Endothelial cell of hepatic sinusoid (primary cell): ENCODE results near the gene TAF7.
"Not testable (repeated sequence)": the region's sequence is repeated elsewhere in the genome, so short reads cannot be mapped to it uniquely, and the experiment has no call there.

Experiments
- in situ Hi-C: cut with HindIII; loops from 2 replicates; pipeline ENCODE4 v1.10.0; 2017; ENCODE audit warnings: low sequenced_read_pairs

Gene TAF7

DNA sequence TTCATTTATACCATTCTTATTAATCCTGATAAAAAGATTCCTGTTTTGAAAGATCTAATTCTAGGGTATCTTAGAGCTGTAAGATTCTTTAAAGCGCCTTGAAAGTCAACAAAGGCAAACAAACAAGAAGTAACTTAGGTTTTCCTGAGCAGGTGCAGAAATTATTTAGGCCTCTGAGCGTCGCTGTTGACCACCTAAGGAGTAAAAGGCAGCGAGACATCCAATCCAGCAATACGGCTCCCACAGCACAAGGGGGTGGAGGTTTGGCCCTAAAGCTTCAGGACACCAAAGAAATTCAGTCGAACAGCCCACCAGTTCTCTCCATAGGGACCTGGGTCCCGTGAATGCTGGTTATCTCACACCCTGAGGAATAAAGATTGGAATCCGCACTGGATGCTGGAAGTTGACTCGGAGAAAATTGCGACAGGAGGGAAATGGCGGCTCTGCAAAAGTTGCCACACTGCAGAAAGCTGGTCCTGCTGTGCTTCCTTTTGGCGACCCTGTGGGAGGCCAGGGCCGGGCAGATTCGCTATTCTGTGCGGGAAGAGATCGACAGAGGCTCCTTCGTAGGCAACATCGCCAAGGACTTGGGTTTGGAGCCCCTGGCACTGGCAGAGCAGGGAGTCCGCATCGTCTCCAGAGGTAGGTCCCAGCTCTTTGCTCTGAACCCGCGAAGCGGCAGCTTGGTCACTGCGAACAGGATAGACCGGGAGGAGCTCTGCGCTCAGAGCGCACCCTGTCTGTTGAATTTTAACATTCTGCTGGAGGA is 18.1 kb upstream of the TAF7 start, which contains the start of gene PCDHGA2:
Gene PCDHGA2 (plus strand): TSS at position 223 of the 769 bp plus-strand sequence.
- in situ Hi-C loops = loop anchor here (5.0 kb wide), 1 partner anchor 89 kb away; no protein-coding TSS in a partner anchor

DNA sequence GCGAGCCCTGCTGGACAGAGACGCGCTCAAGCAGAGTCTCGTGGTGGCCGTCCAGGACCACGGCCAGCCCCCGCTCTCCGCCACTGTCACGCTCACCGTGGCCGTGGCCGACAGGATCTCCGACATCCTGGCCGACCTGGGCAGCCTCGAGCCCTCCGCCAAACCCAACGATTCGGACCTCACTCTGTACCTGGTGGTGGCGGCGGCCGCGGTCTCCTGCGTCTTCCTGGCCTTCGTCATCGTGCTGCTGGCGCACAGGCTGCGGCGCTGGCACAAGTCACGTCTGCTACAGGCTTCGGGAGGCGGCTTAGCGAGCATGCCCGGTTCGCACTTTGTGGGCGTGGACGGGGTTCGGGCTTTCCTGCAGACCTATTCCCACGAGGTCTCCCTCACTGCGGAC is 12.0 kb upstream of the TAF7 start:
- in situ Hi-C loops = not testable (repeated sequence)

DNA sequence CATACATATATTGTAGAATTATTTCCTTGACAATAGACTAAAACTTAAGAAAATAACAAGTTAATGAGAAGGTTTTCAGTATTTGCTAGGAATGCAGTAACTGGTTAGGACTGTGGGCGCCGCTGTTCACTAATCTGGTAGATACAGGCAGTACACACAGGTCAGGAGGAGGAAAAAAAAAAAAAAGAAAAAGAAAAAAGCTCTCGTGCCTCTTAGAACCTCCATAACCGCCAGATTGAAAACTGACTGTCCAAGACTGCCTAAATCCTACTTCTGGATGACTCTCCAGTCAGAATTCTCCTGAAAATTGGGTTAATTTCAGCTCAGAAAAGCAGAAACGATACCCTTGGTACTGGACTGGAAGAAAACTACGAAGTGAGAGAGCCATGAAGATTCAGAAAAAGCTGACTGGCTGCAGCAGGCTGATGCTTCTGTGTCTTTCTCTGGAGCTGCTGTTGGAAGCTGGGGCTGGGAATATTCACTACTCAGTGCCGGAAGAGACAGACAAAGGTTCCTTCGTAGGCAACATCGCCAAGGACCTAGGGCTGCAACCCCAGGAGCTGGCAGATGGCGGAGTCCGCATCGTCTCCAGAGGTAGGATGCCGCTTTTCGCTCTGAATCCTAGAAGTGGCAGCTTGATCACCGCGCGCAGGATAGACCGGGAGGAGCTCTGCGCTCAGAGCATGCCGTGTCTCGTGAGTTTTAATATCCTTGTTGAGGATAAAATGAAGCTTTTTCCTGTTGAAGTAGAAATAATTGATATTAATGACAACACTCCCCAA is 9.9 kb upstream of the TAF7 start, which contains the start of gene PCDHGA1:
Gene PCDHGA1 (plus strand): TSS at position 216 of the 782 bp plus-strand sequence.
- in situ Hi-C loops = no loop called here

- in situ Hi-C loops = loop anchor here (5.0 kb wide), 1 partner anchor 64 kb away; the partner anchor contains the start of gene PCDHGA8
These were observed 7.6 kb upstream of the TAF7 start for GRCh38 chr5:141328231-141328630.

GRCh38 chr5:141326088-141326854 is 5.7 kb upstream of the TAF7 start:
- in situ Hi-C loops = loop anchor here (5.0 kb wide), 1 partner anchor 66 kb away; the partner anchor contains the start of gene PCDHGA8

GRCh38 chr5:141322261-141322660 is 1.7 kb upstream of the TAF7 start:
- in situ Hi-C loops = no loop called here

DNA sequence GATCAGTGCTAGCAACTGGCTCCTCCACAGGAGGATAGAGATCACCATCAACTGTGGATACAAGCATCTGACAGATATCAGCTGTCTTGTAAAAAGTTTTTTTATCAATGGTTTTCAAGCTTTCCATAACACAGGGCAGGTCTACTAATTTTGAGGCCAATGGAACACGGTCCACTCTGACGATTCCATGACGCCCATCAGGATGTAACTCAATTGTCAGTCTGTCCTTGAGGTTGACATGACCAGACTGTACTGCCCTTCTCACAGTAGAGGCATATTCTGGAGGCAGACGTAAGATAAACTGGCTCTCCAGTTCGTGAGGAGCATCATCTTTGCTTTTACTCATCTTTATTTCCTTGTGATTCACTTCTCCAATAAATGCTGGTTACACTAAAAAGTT is 885 bp downstream of the TAF7 start:
- in situ Hi-C loops = no loop called here

GRCh38 chr5:141319202-141319601 is 1.4 kb downstream of the TAF7 start:
- in situ Hi-C loops = no loop called here

DNA sequence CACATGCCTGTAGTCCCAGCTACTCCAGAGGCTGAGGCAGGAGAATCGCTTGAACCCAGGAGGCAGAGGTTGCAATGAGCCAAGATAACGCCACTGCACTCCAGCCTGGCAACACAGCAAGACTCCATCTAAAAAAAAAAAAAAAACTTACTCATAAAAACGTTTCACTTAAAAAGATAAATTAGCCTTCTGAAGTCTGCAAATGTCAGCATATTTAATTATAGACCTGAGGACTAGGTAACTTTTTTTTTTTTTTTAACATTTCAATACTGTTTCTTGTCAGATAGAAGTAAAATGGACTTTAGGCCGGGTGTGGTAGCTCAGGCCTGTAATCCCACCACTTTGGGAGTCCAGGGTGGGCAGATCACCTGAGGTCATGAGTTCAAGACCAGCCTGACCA is 3.6 kb downstream of the TAF7 start:
- in situ Hi-C loops = not testable (repeated sequence)

DNA sequence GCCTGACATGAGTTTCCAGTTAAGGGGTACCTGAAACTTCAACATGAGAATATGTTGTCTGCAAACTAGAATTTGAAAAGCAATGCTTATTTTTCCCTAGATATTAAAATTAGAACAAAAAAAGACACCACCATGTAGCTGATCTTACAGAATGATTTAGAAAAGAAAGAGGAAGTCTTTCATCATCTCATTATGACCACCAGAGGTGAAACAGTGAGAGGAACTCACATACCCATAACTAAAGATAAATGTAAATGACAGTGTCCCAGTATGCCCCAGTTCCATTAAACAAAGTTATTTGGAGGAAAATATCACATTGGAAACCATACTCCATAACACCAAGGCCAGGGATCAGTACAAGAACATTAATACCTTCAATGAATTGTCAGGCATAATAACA is 6.9 kb downstream of the TAF7 start:
- in situ Hi-C loops = no loop called here

DNA sequence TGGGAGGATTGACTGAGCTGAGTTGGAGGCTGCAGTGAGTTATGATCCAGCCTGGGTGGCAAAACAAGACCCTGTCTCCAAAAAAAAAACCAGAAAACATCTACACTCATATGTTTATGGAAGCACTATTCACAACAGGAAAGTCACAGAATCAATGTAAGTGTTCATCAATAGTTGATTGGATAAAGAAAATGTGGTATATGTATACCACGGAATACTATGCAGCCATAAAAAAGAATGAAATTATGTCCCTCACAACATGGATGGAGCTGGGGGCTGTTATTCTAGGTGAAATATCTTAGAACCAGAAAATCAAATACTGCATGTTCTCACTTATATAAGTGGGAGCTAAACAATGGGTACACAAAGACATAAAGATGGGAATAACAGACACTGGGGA is 14.0 kb downstream of the TAF7 start:
- in situ Hi-C loops = no loop called here

GRCh38 chr5:141303756-141304155 is 16.8 kb downstream of the TAF7 start, which contains the start of gene SLC25A2:
SLC25A2 (minus strand) TSS chr5:141304049; CDS start chr5:141303865, 184 bp downstream.
- in situ Hi-C loops = no loop called here

- in situ Hi-C loops = no loop called here
These were observed 22.2 kb downstream of the TAF7 start for GRCh38 chr5:141298376-141298775.

GRCh38 chr5:141272906-141273305 is 47.7 kb downstream of the TAF7 start:
- in situ Hi-C loops = no loop called here

- in situ Hi-C loops = no loop called here
These were observed 51.4 kb downstream of the TAF7 start for GRCh38 chr5:141269195-141269594.
